Erythroblast (primary cell): ENCODE data around the gene CHAT.

Experiments
- GATA1 ChIP-seq: IDR thresholded peaks from 2 replicates; pipeline ENCODE4 v1.6.1; 2011; ENCODE audit warnings: low read depth, mild to moderate bottlenecking, control low read depth, low read length, moderate library complexity
- POLR2A ChIP-seq: IDR thresholded peaks from 2 replicates; pipeline ENCODE4 v1.6.1; 2011; ENCODE audit warnings: mild to moderate bottlenecking, low read length

DNA sequence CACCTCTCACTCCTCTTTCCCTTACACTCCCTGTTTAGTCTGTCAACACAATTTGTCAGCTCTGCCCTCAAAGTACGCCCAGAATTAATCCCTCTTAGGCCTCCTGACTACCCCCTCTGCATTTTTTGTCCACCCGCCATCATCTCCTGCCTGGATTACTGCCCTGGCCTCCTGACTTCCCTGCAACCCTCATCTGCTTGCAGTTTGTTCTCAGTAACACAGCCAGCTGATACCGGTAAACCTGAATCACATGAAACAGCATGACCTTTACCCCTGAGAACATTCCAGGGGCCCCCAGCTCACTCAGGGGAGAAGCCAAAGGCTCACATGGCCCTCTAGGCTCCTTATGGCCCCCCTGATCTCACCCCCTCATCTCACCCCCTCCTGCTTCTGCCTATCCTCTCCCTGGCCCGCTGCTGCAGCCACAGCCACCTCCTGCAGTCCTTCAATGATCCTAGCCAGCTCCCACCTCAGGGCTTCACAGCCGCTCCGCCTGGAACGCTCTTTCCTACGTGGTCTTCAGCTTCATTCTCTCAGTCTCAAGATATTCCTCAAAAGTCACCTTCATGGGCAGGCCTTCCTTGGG lies 74.5 kb downstream of the CHAT start:
- no peak for TF ChIP-seq POLR2A
- no peak for TF ChIP-seq GATA1
